GM19455 (cell line): ENCODE measurements around the gene CFAP65.

ENCODE experiments used
- ATAC-seq: cut with Tn5 transposase; IDR thresholded peaks from one replicate; pipeline ENCODE4 v1.9.1; 2021; ENCODE audit not compliant: unreplicated experiment

CFAP65 gene

DNA sequence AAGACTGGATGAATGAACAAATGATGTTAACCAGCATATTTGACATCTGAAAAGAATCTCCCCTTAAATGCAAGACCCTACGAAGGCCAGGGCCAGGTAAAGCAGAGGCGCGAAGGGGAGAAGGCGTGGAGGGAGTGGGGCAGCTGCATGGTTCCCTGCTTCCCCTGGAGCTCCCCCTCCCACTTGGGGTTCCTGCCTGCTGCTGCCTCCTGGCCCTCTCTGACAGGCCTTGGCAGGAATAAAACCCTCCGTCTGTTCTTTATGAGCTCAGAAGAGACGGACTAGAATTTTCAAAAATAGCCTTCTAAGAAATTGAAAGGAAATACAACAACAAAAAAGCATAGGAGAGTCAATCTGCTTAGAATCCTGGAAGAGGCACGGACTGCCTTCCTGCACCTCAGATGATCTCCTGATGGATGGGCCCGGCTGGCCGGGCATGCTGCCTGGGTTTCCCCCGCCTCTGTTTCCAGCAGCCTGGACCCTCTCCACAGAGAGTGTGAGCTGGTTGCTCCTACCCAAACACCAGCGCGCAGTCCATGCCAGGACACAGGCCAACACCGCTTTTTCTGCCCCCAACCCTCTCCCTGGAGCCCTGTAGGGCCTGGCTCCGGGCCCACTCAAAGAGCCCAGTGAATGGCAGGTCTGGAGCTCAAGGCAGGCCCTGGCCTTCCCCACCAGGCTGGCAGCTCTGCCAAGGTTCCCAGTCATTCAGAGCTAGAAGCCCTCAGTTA lies 23.9 kb downstream of the CFAP65 start:
- no peak for ATAC-seq

DNA sequence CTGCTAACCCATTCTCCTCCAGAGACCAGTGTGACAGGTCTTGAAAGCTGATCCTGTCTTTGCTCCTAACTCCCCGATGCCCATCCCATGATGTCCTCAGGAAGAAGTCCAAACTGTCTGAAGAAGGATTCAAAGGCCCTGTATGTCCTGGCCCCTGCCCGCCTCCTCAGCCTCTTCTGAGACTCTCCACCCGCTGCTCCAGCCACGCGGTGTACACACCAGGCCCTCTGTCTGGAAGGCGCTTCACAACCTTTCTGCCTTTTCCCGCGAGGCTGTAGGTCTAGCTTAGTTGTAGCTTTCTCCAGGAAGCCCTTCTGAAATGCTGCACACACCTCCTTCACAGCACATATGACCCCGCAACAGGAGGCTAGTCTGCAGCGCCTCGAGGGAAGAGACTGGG lies 24.6 kb downstream of the CFAP65 start:
- no peak for ATAC-seq

DNA sequence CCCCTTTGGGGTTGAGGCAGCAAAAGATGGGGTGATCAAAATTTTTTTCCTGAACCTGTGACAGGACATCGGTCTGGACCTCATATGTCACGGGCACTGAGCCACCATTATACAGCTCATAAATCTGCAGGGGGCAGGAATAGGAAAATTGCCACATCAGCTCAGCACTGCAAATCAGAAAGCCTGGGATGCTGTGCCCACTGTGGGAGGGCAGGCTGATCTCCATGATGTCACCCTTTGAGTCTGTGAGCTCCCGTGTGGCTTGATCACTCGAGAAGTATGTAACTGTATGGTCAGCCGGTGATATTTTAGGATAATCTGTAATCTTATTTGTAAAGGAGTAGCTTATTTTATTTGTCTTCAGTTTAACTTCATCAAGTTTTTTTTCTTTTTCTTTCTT lies 30.4 kb downstream of the CFAP65 start:
- no peak for ATAC-seq

DNA sequence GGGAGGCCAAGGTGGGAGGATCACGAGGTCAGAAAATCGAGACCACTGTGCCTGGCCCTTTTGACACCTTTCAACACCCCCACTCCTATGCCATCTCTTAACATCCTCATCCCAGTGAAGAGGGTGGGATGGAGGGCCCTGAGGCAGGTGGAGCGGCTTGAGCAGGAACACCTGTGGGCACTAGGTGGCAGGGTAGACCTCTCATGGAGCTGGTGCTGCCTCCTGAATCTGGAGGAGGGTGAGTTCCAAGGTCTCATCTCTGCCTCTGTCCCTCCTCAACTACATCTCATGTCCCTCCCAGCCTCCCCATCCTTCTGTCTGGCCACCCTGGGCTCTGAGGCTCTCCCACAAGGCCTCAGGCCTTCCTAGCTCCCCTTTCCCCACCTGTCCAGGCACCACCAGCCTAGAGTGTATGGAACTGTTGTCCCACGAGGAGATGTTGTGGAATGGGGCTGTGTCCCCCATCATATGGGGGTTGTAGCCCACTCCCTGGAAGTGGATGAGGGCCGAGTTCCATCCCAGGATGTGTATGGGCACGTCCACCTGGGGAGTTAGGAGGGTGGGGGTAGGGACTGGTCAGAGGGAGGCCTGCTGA lies 31.1 kb downstream of the CFAP65 start:
- ATAC-seq, result no peak

DNA sequence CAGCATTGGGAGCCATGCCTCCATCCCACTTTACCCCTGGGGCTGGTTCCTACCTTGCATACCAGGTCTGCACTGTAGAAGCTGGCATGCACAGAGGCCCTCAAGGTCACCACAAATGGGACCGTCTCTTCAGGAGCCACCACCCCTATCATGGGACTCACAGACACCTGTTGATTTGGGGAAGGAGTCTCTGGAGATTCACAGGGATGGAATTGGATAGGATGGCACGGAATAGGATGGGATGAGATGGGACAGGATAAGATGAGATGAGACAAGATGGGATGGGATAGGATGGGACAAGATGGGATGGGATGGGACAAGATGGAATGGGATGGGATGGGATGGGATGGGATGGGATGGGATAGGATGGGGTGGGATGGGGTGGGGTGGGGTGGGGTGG lies 32.0 kb downstream of the CFAP65 start:
- no peak for ATAC-seq

DNA sequence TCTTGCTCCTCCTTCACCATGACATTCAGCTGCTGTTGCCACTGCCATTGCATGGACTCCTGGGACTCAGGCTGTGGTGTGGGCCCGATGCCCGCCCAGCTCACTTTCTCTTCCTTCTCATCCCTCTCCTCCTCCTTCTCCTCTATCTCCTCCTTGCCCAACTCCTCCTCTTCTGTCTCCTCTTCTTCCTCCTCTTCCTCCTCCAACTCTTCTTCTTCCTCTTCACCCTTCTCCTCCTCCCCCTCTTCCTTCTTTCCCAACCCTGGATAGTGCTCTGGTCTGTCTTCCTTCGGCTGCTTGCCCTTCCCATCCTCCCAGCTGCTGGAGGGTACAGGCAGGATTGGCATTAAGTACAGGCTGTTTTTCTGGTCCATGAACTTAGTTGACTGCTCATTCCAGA lies 37.3 kb downstream of the CFAP65 start:
- ATAC-seq, result no peak

DNA sequence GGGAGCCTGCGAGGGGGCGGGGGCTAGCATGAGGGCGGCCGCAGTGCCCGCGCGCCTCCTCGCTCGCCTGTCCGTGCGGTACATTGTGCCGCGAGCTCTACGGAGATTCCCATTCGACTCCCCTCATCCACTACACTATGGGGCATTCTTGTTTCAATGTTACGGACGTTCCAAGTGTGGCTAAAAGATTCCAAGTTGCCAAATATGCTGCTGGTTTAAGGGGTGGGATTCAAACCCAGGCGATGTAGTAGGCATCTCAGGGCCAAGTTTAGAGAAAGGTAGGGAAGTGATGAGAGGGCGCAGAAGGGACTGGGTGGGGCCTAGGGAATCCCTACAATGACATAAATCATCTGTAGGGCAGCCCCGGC lies 38.1 kb downstream of the CFAP65 start:
- ATAC-seq, result no peak

DNA sequence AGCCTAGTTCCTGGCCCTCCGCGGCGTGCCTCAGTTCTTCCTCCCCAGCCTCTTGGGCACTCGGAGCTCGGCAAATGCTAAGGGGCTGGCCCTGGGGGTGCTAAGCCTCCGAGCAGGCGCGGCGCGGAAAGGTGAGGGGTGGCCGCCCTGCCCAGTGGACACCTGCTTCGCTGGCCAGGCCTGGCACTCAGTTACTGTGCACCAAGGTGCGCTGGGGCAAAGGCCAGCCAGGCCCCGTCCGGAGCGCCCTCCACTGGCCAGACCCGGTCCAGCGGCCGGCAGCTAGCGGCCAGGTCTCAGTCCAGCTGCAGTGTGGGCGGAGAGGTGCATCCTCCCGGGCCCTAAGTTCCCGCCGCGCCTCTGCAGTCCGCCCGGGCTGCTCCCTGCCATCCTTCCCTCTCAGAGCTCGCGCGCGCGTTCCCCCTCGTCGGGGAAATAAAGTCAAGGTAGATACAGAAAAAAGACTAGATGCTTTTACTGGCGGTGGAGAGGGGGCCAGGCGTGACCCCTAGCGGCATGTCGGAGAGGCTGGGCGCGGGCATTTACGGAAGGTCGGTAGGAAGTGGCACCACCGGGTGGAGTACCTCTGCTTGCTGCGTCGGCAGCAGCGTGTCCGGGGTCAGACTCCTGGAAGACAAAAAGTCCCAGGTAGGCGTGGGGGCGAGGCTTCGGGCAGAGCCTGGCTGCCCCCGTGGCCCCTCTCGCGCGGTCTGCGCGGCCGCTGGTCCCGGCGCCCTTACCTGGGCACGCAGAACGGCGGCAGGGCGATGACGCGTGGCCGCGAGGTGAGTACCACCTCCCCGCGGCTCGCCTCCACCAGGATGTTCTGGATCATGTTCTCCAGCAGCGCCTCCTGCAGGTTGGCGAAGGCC lies 38.7 kb downstream of the CFAP65 start:
- ATAC-seq, result no peak

DNA sequence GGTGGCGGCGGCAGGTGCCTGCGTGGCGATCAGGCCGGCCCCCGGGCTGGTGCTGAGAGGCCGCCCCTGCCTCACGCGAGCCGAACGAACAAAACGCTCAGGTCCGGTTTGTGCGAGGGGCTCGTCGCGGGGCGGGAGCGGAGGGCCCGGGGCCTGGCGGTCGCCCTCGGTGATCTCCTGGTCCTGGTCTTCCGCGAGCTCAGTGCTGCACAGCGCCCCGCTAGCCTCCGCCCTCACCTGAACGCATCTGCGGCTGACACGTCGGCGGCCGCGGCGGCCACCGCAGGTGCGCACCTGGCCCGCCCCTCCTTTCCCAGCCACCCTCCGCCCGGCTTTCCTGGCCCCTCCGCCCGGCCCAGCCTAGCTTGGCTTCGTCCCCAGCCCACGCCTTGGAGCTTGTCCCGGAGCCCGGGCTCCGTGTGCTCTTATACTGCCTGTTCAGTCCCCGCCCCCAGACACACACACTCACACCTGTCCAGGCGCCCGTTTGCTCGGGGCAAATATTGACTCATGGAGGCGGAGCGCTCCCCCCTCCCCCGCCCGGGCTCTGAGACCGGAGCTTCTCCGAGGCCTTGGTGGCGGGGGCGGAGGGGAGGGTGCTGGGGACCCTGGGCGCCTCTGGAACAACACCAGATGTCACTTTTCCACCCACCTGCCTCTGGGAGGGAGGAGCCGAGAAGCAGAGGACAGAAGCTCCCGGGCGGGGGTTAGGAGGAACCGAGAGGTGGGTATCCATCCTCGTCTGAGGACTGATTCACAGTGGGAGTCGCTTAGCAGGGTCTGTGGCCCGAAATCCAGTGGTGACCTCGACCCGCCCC lies 39.5 kb downstream of the CFAP65 start:
- ATAC-seq, result no peak

DNA sequence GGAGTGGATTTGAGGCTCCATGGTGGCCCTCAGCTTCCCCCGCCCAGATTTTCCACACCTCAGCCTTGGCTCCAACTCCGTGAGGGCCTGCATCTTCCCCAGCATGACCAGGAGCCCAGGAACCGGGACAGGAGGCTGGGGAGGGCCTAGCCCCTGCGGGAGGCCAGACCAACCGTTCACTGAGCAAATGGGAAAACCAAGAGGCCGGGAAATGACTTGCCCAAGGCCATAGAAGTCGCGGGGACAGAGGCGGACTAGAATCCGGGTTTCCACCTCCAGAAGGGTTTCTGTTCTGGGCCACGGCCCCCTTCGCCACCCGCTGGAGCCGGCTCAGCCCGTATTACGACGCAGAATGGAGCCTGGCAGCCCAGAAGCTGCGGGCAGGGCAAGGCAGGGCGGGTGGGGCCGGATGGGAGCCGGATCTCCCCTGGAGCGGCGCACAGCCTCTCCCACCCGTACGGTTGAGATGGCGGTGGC lies 40.2 kb downstream of the CFAP65 start:
- no peak for ATAC-seq

DNA sequence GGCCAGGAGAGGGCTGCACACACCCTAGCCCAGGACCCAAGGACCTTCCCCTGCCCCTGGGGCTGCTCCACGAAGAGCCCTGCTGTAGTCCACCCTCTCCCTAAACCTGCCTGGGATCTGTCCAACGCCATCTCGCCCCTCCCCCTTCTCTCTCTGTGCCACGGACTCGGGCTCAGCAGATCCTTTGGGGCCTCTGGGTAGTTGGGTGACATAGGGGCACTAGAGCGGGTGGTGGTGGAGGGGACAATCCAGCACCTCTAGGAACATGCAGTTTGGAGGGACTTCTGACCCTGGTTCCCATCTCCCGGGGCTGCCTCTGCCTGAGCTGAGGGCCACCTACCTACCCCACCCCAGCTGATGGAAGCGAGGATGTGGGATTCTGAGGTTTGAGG lies 40.8 kb downstream of the CFAP65 start:
- ATAC-seq, result no peak

DNA sequence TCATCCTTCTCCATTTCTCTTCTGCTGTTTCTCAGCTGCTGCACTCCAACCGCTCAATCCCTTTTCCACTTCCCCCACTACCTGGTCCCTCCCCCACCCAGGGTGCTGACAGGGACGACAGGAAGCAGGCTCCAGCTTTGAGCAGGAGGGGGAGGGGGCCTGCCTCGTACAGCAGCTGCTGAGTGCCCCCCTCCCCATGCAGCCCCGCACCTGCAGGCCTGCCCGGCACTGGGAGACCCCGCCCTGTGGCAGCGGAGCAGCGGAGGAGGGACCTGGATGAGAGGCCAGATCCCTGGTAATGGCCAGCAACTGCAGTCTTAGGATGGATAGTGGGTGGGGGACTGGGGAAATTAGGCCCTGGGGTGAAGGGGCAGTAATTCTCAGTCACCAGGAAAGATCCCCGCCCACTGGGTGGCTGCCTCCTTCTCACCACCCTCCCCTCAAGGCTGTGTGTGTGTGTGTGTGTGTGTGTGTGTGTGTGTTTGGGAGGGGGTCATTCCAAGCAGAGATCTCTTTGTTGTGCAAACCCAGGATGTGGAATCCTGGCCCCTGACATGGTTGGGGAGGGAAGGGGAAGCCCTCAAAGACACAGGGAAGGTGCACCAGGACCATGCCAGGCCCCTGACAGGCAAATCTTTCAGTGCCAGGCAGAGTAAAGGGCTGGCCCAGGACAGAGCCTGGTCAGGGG lies 41.3 kb downstream of the CFAP65 start:
- ATAC-seq, result no peak

DNA sequence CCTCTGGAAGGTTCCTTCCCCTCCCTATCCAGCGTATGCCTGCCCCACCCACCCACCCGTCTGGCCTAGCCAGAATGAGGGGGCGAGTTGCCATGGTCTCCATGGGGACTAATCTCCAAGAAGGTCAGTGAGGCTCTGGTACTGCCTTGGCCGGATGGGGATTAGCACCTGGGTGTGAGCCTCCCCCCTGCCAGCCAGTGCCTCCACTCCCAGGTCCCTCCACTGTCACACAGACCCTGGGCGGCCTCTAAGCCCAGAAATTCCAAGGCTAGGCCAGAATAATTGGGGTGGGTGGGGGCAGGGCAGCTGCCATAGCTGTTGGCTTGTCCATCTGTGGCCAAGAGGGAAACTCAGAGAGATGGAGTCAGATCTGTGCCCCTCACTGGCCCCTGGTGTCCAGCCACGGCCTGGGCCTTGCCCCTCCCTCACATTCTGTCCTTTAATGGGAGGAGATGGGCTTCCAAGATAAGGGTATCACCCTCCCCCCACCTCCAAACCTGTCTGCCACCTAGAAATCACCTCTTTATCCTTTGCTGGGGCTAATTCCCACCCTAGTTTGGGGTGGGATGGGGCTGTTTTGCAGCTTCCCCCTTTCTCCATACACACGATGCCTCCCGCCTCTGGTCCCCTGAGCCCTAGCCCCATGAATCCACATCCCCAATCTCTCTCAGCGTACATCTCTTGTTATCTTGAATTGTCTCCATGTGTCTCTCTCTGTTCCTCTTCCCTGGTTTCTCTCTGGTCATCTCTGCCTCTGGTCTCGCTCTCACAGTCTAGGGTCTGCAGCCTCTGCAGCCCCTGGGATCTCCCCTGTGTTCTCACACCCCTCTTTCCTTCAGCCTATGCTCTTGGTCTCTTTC lies 42.1 kb downstream of the CFAP65 start:
- ATAC-seq, result no peak

DNA sequence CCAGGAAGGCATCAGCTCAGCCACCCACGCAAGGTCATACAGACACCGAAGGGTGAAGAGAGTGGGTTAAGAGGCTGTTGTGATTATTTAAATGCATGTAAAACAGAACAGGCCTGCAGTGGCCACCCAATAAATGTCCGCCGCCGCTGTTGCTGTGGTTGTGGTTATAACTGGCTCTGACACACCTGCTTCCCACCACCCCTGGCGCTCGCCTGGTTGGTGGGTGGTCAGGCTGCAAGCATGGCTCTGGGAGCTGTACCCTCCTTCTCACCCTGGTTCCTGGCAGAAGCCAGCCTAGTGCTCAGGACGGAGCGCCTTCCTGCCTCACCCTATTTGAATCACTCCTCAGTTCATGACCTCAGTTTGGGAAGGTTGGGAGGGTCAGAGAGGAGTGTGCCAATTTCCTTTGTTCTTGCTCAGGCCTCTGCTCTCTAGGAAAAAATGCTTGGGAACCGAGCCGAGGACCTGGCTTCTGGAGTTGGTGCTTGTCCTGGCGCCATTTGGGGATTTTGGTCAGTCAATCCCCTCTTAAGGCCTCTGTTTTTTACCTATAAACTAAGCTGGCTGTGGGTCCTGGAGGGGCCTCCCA lies 42.8 kb downstream of the CFAP65 start:
- ATAC-seq, result no peak

DNA sequence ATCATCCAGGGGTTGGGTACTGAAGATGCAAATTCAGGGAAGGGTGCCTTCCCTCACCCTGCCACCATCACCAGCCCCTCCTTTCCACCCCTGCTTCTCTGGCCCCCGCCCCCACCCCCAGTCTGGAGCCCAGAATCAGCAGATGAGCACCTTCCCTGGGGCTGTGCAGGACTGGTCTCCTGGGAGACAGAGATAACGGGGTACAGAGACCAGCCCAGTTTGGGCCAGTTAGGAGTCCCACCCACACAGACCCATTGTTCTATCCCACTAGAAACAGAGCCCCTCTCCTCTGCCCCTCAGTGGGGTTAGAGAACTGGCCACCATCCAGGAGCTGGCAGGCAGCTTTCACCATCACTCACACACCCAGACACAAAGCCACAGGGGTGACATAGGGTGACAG lies 43.6 kb downstream of the CFAP65 start:
- ATAC-seq, result no peak

DNA sequence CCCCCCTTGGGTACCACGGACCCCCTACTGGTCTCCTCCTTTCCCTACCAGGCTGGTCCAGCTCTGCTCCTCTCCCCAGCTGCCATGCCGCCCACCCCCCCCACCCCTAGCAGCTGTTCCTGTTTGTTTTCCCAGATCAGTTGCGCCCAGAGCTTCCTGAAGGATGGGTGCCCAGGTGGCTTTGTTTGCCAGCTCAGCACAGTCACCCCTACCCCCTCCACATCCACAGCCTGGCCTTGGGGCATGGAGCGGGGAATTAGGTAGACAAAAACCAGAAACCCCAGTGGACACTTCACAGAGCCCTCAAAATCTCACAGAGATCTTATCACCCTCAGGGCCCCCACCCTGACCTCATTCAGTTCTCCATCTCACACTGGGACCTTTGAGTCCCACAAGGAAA lies 44.4 kb downstream of the CFAP65 start:
- ATAC-seq, result no peak

DNA sequence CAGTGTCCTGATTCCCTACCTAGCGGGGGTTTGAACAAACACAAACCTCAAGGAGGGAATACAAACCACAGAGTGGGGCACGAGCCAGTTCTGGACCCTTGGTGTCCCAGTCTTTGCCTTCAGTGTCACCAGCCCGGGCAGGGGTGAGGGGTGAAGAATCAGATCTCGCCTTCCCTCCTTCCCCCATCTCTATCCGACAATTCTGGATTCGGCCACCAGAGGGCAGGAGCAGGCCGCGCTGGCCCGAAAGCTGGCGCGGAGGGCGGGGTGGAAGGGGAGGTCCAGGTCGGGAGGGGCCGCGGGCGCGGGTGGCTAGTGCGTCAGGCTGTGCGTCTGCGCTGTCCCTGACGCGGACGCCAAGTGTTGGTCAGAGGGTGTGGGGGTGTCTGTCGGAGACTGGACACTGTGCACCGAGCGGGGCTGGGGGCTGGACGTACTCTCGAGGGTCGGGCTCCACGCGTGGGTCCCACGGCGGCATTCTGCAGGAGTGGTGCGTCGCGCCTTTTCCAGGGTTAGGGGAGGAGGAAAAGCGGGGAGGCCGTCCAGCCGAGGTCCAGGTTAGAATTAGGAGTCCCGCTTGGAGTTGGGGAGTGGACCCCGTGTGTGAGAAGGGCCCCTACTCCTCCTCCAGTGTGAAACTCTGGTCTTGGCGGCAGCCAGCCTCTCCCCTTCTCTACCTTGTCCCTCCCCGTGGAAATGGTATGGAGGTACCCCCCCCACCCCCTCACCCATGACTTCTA lies 45.2 kb downstream of the CFAP65 start:
- ATAC-seq, result no peak

DNA sequence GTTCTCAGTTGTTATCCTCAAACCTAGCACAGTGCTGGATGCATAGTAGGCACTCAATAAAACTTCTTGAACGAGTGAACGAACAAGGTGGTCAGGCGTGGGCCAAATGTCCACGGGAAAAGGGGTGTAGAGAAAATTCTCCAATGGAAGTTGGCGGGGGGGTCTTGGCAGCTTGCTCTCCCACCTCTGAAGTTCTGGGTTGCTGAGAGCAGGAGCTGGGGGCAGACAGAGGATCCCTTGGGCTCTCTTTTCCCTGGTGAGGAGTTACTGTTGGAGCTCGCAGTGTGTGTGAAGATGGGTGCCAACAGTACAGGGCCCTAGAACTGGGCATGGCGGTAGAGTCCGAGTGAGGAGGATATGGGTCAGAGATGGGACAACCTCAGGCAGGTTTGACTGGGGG lies 45.8 kb downstream of the CFAP65 start:
- ATAC-seq, result no peak
